ENCODE results near the gene CRB1. TPM values are rescaled to one million over a fixed set of nuclear protein-coding genes. Genes with fewer than 3 reads are reported as not detected.

The CRB1 gene
- total RNA-seq: 0.05 TPM in 1 of 2 replicates, not detected in the other

GRCh38 chr1:197268012-197268411 lies at the start of gene CRB1:
CRB1 (plus strand) TSS chr1:197268252; CDS start chr1:197268413, 161 bp downstream.

Other genes starting within 250 kb of the CRB1 start
- not detected in 2 replicates for gene F13B, start 201.0 kb upstream of the CRB1 start, total RNA-seq
- 15.9 and 21.7 TPM in 2 replicates for gene ASPM, start 121.6 kb upstream of the CRB1 start, total RNA-seq
- 4.4 and 7.0 TPM in 2 replicates for gene ZBTB41, start 67.0 kb upstream of the CRB1 start, total RNA-seq